ENCODE results near the gene ST6GALNAC4. TPM values are rescaled to one million over a fixed set of nuclear protein-coding genes. Genes with fewer than 3 reads are reported as not detected.
A peak's percentile ranks its signal among the peaks of the same experiment; 100 is the strongest.

The ST6GALNAC4 gene
- total and polyA plus RNA-seq, 7 donors = 8.9 to 52.6 (median 24.3) TPM

GRCh38 chr9:127899128-127899943 lies 17.5 kb downstream of the ST6GALNAC4 start, which contains the start of gene ST6GALNAC6:
TSS of gene ST6GALNAC6 (minus strand) at chr9:127899603. CDS start at chr9:127897981, 1,622 bp downstream.
- H3K27me3 ChIP-seq (ENCODE audit: insufficient read depth in 3 of 3, low read length in 2 of 3) = no peaks in the 10 kb centered on the region
- peak; percentile 75 to 82 (median 81) for ATAC-seq
- DNase-seq = peak; percentile 84 to 88
- intact Hi-C loops (cut with DNase I) = no loop called here
- H3K27ac ChIP-seq = peak within 1 kb of the TSS; percentile 90
- peak within 1 kb of the TSS; percentile 97 for H3K4me3 ChIP-seq
- H3K36me3 ChIP-seq (ENCODE audit: insufficient read depth in 1 of 2, low read depth in 1 of 2) = peaks cover 4 to 20% of the 10 kb centered on the region in 2 donors
- H3K9me3 ChIP-seq = no peaks in the 10 kb centered on the region
- TF ChIP-seq CTCF (IDR thresholded peaks at IDR 0.05) = no peak
- H3K4me1 ChIP-seq = peaks cover 39% of the 10 kb centered on the region
- WGBS, 3 donors = 0 to 3% (median 1%) methylated on average over 16 to 88 of the region's 89 CpGs

- no peak for TF ChIP-seq CTCF (IDR thresholded peaks at IDR 0.05)
- WGBS, 3 donors = 11 to 26% (median 12%) methylated on average over 25 to 32 of the region's 32 CpGs
- H3K9me3 ChIP-seq = no peaks in the 10 kb centered on the region
- peaks cover 6 to 28% of the 10 kb centered on the region in 2 donors for H3K36me3 ChIP-seq (ENCODE audit: insufficient read depth in 1 of 2, low read depth in 1 of 2)
- peak overlapping the region; percentile 97 for H3K4me3 ChIP-seq
- H3K27ac ChIP-seq = peak overlapping the region; percentile 90
- DNase-seq = peak; percentile 65 to 77
- H3K27me3 ChIP-seq (ENCODE audit: insufficient read depth in 3 of 3, low read length in 2 of 3) = no peaks in the 10 kb centered on the region
- intact Hi-C loops (cut with DNase I) = no loop called here
- H3K4me1 ChIP-seq = peaks cover 33% of the 10 kb centered on the region
- ATAC-seq = peak; percentile 22 to 46 (median 36)
Observed at GRCh38 chr9:127898433-127899127, 18.3 kb downstream of the ST6GALNAC4 start.

GRCh38 chr9:127897193-127897692 lies 19.6 kb downstream of the ST6GALNAC4 start:
- H3K27me3 ChIP-seq (ENCODE audit: insufficient read depth in 3 of 3, low read length in 2 of 3) = no peaks in the 10 kb centered on the region
- WGBS, 3 donors = 6 to 11% (median 6%) methylated on average over 17 to 19 of the region's 19 CpGs
- ATAC-seq = peak; percentile 84 to 92 (median 90)
- TF ChIP-seq CTCF (IDR thresholded peaks at IDR 0.05) = no peak
- H3K36me3 ChIP-seq (ENCODE audit: insufficient read depth in 1 of 2, low read depth in 1 of 2) = peaks cover 10 to 41% of the 10 kb centered on the region in 2 donors
- H3K27ac ChIP-seq = peak overlapping the region; percentile 90
- peak; percentile 87 to 94 for DNase-seq
- intact Hi-C loops (cut with DNase I) = no loop called here
- peak overlapping the region; percentile 97 for H3K4me3 ChIP-seq
- no peaks in the 10 kb centered on the region for H3K9me3 ChIP-seq
- H3K4me1 ChIP-seq = peaks cover 27% of the 10 kb centered on the region

GRCh38 chr9:127896395-127897192 lies 20.2 kb downstream of the ST6GALNAC4 start:
- no peak for DNase-seq
- no peaks in the 10 kb centered on the region for H3K9me3 ChIP-seq

More at GRCh38 chr9:127896395-127897192, 20.2 kb downstream of the ST6GALNAC4 start:
- Histone ChIP-seq H3K36me3 (ENCODE audit: insufficient read depth in 1 of 2, low read depth in 1 of 2) (peaks cover 10 to 47% of the 10 kb centered on the region in 2 donors), H3K4me3 (peak overlapping the region; percentile 97), H3K27ac (peak overlapping the region; percentile 90), H3K4me1 (peaks cover 27% of the 10 kb centered on the region), H3K27me3 (ENCODE audit: insufficient read depth in 3 of 3, low read length in 2 of 3) (no peaks in the 10 kb centered on the region)
- 37 to 52% (median 47%) methylated on average over 15 to 16 of the region's 16 CpGs for WGBS, 3 donors
- peak in 1 of 4 donors; percentile 0 for ATAC-seq
- intact Hi-C loops (cut with DNase I) = no loop called here
- no peak for TF ChIP-seq CTCF (IDR thresholded peaks at IDR 0.05)
